ENCODE results near the gene ZDBF2.
"Not testable (repeated sequence)": the region's sequence is repeated elsewhere in the genome, so short reads cannot be mapped to it uniquely, and the experiment has no call there.

Gene ZDBF2

DNA sequence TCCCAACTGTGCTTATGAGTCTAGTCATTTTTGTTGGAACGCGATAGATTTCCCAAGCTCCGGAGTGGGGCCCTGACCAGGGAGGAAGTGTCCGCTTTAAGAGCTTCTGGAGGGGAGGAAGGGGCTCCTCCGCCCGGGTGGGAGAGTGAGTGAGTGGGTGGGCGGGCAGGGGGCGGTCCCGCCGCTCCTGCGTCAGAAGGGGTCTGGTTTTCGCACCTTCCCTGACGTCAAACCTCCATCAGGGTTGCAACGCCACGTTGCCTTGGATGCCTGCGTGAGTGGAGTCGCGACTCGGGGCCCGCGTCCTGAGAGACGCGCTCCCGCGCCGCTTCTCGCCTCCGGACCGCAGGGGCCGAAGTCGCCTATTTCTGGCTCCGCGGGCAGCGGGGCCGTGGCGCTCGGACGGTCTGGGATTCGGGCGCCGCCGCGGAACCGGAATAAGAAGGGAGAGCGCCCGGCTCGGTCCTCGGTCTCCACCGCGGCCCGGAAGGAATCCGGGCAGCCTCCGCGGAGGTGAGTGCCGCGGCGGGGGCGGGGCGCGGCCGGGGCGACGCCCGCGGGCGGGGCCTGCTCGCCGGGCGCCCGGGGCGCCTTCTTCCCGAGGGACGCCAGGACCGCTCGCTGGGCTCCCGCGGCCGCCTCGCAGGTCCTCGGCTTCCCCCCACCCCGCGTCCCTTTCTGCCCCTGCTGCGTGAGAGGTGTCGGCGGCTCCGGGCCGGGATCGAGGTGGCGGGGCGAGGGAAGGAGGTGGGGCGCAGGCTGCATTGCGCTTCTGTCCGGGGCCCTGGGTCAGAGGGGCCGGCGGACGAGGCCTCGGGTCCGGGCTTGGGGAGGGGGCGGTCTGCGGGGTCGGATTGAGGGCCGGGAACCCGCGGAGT lies at the start of gene ZDBF2:
Gene ZDBF2 (plus strand): TSS at position 230 of the 878 bp plus-strand sequence. CDS start 7,187 bp downstream, outside the sequence.
- no peak for DNase-seq

DNA sequence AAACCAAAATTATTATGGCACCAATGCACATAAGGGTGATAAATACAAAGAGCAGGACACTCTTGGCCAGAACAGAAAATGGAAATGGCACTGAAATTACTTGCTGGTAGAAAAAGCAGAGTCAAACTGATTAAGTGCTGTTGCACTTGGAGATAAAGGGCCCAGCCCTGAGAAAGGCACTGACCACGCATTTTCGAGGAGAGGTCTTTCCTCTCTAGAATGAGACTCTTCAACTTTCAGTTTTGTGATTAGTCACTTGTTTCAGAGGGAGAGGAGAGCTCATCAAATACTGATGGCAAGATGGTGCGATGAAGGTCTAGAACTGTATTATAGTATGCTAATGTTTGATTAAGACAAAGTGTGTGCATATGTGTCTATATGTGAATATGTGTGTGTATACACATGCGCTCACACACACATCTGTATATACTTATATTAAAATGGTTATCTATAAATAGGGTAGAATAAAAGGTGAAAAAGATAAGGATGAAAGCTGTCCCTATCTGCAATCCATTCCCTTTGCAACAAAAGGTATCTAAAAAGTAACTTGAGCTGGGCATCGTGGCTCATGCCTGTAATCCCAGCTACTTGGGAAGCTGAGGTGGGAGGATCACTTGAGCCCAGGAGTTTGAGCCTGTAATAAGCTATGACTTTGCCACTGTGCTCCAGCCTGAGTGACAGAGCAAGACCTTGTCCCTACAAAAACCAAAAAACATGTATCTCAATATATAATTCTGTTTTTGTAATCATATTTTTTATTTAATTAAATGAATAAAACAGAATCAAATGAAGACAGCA lies 48.8 kb upstream of the ZDBF2 start:
- no peak for DNase-seq

DNA sequence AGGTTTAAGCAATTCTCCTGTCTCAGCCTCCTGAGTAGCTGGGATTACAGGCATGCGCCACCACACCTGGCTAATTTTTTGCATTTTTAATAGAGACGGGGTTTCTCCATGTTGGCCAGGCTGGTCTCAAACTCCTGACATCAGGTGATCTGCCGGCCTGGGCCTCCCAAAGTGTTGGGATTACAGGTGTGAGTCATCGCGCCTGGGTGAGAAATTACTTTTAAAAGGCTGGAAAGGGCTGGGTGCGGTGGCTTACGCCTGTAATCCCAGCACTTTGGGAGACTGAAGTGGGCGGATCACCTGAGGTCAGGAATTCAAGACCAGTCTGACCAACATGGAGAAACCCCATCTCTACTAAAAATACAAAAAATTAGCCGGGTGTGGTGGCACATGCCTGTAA lies 45.8 kb upstream of the ZDBF2 start:
- not testable (repeated sequence) for DNase-seq

DNA sequence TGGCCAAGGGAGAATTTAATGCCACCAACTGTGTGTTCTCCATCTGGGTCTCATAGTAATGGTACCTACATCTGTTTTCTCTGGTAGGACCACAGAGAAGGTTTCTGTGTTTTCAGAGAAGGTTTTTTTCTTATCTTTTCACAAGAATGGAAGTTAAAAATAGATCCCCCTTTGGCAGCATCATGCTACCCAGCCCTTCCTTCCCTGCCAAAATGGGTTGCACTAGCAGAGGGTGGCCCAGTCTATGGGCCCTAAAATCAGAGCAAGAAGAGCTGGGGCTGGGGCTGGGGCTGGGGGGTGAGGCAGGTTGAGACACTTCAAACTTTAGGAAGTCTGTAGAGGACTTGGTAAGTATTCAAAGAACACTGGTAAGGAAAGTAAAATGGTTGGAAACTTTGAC lies 44.8 kb upstream of the ZDBF2 start:
- DNase-seq: no peak

DNA sequence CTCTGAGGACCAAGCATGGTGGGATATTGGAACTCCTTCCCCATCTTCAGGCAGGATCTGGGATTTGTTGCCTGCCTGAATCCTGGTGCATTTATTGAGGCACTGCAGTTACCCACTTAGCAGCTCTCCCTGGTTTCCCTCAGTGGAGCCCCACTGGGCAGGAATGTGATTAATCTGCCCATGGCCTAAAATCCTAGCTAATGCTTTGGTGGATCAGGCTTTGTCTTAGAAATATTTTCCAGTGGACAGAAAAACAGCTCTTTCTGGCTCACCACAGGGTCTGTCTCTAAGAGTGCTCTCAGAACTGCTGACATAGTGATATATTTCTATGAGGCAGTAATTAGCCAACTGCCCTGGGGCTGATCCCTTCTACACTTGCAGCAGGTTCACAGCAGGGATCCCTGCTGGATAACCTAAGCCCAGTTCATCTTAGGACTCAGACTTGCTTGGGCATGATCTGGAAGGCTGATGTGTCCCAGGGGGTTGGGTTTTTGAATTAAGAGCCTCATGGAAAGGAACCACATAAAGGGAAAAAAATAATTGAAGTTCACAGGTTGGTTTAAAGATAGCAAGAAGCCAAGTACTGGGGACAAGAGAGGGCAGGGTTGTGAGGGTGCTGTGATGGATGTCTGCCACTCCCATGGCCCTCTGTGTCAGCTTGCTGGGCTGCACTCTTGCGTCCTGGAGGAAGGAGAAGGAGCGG lies 44.3 kb upstream of the ZDBF2 start:
- no peak for DNase-seq

DNA sequence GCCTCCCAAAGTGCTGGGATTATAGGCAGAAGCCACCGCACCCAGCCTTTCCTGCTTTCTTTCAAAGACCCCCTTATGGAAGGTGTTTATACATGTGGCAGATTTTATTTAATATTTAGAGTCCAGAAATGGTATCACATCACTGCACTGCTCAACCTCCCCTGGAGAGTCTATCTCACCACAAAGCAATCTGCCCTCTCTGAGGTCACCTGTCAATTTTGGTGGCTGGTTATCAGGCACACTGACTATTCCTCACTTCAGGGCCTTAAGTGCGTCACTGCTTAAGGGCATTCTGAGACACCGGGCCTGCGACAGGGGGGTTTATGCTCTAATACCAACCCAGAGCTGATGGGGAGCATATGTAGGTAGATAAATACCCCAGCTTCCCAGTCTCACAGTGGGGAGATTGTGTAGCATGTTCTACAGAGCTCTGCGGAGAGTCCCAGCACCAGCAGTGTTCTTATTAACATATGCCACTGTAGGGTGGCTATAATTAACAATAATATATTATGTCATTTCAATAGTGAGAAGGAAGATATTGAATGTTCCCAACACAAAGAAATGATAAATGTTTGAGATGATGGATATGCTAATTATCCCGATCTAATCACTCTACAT lies 42.7 kb upstream of the ZDBF2 start:
- no peak for DNase-seq

DNA sequence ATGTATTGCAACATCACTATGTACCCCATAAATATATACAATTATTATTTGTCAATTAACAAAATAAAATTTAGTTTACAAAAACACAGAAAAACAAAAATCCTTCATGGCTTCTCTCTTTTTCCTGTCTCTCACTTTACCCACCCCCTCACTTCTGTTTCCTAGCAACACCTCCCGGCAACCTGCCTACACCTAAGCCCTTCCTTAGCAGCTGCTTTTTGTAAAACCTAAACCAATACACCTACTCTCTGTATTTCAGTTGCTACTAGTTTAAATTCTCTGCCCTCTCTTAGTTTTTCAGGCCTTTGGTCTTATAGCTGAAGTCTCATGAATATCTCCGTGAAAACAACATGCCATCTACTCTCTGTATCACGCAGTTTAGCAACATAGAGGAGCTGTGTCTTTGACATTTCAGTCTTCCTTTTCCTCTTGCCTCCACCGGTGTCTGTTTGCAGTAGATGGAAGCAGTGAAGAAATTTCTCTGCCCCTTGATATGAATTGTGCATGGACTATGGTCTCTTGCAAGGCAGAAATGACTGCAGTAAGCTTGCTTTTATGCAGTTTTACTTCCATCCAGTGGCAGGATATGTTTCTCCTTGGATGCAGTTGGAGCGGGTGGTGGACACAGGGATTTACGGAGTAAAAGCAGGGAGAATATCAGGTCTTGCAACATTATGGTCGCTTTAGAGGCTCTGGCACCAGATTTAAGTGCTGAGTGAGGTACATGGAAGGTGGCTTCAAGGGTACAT lies 42.0 kb upstream of the ZDBF2 start:
- DNase-seq: no peak

DNA sequence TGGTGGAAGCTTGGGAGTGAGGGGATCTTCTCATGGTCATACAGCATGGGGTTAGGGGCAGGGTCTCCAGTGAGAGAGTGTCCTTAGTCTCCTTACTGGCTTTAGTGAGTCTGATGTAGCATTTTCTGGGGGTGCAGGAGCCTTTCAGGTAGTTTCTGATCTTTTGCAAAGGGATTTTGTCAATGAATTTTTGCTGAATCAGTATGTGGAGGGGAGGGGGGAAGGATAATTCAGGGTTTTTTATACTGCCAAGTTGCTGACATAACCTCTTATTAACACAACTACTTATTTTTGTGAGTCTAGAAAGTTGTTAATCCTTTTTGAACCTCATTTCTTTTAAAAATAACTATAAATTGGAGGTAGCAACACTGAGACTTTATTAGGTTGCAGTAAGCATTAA lies 35.3 kb upstream of the ZDBF2 start:
- DNase-seq: no peak

DNA sequence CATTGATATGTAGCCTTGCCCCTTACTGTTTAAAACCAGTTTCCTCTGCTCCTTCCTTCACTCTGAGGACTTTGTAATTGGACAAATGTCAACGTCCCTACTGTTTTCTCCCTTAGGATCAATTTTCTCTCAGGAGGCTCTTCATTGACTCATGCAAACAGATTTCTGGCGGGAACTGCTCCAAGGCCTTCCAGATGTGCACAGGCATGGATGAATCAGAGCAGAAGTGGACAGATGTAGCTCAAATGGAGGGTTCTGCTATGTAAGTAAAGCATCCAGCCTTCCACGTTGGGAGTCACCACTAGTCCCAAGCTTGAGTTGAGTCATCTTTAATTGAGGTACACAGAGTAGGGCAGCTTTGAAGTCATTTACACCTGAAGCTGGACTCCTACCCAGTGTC lies 34.1 kb upstream of the ZDBF2 start:
- DNase-seq: no peak

DNA sequence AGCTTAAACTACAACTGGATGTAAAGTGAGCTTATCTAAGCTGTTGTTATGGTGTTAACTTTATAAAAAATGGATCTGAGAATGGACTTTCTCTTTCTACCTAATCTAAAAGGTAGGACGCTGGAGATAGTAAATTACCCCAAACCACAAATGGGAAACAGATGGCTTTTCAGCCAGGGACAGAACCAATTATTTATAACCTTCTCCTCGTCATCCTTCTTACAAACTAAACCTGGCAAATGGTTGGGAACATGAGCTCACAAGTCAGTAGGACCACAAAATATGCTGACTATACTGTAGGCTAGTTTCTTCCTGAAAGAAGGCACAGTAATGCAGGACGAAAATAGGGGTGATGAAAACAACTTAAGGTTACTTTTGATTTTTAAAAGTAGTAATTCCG lies 32.7 kb upstream of the ZDBF2 start:
- DNase-seq: no peak

DNA sequence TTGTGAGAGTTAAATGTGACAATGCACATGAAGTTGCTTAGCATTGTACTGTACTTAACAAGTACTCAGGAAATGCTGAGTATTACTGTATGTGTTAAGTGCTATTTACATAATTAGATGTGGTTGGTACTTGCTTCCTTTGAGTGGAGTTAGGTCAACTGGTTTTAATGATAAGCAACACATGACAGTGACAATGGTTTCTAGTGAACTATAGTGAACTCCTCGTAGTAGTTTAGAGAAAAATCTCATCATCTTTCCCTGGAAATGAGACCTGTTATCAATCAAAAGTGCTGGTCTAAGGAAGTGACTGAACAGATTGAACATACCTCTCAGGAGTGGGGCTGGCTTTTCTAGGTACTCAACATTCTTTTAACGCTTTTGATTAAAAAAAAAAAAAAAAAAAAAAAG lies 29.2 kb upstream of the ZDBF2 start:
- peak; percentile 45 for DNase-seq

DNA sequence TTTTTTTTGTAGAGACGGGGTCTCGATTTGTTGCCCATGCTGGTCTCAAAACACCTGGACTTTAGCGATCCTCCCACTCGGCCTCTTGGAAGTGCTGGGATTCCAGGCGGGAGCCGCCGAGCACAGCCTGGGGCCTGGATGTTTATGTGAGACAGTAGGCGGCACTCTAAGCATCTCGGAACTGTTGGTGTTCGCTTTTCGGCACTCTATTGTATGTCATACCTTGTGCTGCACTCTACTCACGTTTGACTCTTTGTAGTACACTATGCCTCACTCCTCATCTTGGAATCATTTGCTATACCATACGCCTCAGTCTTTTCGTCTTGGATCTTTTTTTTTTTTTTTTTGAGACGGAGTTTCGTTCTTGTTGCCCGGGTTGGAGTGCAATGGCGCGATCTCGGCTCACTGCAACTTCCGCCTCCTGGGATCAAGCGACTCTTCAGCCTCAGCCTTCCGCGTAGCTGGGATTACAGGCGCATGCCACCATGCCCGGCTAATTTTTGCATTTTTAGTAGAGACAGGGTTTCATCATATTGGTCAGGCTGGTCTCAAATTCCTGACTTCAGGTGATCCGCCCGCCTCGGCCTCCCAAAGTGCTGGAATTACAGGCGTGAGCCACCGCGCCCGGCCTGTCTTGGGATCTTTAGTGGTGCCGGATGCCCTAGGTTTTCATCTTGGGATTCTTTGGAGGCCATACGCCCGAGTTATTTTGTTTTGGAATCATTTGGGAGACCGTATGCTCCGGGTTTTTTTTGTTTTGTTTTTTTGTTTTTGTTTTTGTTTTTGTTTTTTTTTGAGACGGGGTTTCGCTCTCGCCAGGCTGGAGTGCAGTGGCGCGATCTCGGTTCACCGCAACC lies 24.2 kb upstream of the ZDBF2 start:
- DNase-seq: peak; percentile 42

DNA sequence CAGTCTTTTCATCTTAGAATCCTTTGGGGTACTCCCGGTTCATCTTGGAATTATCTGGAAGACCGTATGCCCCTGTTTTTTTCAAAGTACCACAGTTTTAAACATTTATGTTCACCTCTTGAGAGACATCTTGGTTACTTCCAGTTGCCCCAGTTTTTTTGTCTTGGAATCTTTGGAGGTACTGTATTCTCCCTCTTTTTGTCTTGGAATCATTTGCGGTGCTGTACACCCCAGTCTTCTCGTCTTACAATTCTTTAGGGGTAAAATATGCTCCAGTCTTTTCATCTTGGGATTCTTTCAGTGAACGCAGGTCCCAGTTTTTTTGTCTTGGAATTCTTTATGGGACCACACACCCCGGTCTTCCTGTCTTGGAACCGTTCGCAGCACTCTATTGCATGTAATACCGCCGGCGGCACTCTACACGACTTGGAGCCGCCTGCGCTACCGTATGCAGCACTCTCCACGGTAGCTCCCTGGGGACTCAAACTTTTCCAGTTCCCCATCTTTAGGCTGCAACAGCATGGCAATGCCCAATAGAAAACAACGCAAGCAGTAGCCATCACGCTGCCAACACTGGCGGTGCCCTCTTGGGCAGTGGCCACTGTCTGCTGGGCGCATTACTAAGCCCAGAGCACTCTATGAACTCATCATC lies 21.2 kb upstream of the ZDBF2 start:
- DNase-seq: no peak

DNA sequence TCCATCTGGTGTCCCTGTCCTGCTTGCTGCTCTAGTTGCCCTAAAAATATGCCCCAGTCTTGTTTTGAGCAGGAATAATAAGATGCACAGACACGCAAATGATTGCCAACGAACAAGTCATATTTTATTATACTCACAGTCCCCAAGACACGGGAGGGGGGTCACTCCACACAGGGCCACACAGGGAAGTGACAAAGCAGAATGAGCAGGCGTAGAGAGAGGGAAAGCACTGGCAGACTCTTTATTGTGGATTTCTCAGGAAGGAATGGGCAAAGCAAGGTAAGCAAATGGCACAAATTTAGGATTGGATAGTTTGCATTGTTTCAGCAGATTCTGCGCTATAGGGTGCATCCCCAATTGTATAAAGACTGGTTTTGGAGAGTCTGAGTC lies 20.7 kb upstream of the ZDBF2 start:
- no peak for DNase-seq

DNA sequence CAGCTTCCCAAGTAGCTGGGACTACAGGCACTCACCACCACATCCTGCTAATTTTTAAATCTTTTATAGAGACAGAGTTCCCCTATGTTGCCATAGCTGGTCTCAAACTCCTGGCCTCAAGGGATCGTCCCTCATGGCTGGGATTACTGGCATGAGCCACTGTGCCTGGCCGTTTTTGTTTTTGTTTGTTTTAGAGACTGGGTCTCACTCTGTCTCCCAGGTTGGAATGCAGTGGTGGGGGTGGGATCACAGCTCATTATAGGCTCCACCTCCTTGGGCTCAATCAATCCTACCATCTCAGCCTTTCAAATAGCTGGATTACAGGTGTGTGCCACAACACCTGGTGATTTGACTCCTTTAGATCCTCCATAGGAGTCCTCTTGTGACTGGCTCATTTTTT lies 19.5 kb upstream of the ZDBF2 start:
- no peak for DNase-seq

DNA sequence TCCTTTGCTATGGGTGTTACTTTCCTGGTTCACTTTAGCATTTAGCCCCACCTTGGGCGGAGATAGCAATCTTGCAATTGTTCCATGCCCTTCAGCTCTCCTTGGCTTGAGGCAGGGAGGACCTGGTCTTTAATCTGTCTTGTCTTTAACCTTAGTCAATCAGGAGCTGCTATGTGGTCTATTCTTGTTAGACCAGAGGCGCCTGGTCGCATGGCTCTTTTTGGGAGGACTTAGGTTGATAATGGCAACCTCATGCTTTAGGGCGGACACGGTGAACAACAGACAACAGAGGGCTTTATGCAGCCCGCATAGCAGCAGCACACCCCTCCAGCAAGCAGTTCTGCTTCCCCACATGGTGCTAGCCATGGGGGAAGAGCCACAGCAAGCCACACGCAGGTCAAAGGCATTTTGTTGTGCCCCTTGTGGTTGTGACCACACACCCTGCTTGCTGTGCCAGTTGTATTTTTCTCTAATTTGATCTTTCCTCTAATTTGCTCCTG lies 17.7 kb upstream of the ZDBF2 start:
- no peak for DNase-seq

DNA sequence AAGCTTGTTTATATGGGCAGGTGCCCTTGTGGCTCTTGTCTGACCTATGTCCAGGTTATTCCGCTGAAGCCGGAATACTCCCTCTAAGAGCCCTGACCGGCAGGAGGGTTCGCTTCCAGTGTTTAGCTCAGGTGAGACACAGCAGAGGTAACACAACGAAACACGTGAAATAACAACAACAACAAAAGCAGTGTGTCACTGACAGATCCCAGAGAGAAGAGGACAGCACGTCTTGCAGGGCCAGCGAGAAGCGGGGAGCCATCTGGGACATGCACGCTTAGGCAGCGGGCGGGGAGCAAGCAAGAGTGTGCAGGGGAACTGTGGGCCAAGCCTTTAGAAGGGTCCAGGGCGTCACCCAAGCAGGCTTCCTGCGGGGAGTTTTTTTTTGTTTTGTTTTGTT lies 17.1 kb upstream of the ZDBF2 start:
- DNase-seq: no peak

DNA sequence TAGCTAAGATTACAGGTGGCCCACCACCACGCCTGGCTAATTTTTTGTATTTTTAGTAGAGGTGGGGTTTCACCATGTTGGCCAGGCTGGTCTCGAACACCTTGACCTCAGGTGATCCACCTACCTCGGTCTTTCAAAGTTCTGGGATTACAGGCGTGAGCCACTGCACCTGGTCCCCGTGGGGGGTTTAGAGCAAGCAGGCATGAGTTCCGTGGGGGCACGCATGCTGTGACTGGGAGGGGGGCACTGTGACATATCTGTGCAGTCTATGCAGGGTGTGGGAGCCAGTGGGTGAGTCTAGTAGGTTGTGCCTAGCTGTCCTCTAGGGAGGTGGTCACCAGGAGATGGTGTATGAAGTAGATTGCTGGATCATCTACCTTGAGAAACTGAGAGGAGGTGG lies 16.6 kb upstream of the ZDBF2 start:
- DNase-seq: no peak

DNA sequence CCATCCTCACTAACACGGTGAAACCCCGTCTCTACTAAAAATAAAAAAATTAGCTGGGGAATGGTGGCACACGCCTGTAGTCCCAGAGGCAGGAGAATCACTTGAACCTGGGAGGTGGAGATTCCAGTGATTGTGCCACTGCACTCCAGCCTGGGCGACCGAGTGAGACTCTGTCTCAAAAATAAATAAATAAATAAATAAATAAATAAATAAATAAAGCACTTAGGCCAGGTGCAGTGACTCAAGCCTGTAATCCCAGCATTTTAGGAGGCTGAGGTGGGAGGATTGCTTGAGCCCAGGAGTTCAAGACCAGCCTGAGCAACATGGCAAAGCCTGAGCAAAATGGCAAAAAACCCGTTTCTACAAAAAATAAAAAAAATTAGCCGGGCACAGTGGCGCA lies 15.8 kb upstream of the ZDBF2 start:
- DNase-seq: not testable (repeated sequence)

DNA sequence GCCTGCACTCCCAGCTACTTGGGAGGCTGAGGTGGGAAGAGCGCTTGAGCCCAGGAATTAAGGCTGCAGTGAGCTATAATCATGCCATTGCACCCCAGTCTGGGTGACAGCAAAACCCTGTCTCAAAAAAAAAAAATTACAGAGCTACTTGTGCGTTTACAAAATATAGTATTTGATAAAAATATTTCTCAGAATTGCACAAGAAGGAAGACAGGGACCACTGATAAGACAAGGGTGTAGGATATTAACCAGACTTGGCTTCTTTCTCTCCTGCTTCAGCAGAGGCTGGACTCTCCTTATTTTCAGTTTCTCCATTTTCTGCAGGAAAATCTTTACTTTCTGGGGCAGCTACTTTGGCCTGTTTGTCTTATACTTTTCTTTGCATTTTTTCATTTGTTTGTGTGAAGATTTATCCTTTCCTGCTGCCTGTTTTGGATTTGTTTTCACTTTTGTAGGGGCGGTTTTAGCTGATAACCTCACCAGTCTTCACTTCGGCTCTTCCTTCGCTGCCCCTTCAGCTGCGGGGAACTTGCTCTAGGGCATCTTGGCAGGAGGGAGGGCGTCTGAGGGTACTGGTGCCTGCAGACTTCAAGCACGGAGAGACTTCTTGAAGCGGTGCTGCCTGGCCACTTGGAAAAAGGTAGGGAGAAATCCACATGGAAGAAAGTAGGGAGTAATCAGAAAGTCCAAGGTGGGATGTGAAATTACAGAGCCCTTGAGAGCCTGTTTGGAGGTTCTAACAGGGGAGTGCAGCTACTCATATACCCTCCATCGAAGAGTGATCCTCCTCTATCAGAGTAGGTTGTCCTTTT lies 14.9 kb upstream of the ZDBF2 start:
- peak; percentile 82 for DNase-seq

Measured in hematopoietic multipotent progenitor cell treated with erythropoietin and hydrocortisone succinate and interleukin-3 and kit ligand, for 8 days (in vitro differentiated cells).